ENCODE measurements around the gene MAK.

GRCh38 chr6:10733863-10734262 lies 104.5 kb downstream of the MAK start:
- TF ChIP-seq CTCF (IDR thresholded peaks at IDR 0.05 in 4 of 5, conservative IDR thresholded peaks at IDR 0.05 in 1 of 5): no peak
- TF ChIP-seq POLR2A (IDR thresholded peaks at IDR 0.05): no peak

Data from gastrocnemius medialis (tissue), 4 donors.